Measurements from ENCODE around the gene CHST5.
A peak's percentile ranks its signal among the peaks of the same experiment; 100 is the strongest.
"Not testable (repeated sequence)": the region's sequence is repeated elsewhere in the genome, so short reads cannot be mapped to it uniquely, and the experiment has no call there.

CHST5 gene

DNA sequence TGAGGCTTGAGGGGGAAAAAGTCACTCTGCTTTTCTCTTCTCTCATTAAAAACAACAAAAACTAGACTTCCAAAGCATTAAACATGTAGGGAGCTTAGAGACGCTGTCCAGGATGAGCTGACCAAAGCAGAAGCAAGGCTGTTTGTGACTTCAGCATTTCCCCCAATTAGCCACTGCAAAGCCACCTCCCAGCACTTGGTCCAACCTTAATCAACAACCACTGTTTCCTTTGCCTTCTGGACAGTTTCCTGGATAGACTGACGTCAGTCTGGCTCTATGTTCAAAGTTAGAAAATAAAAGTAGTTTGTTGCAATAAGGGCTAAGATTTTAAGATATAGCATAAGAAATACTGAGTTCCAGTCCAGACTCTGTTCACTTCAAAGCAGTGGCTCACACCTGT, 17.0 kb upstream of the CHST5 start:
- DNase-seq, result peak in 2 of 51 donors; percentile 18 to 21

DNA sequence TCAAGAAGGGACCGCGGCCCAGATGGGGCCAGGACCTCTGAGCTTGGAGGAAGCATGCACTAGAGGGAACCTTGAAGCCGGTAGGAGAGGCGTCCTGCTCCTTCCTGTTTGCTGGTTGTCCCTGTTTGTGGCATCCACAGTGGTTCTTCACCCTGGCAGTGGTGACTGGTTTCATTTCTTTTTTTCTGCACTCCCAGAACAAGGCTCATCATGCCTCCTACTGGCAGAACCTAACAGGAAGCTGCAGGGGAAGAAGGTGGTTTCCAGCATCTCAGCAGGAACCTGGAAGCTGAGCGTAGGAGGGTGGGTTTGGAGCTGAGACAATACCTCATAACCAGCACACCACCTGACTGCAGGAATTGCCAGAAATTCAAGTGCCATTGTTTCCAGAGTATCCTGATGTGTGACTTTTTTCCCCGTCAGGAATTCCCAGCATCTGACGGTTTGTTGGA, 14.3 kb upstream of the CHST5 start:
- peak in 32 of 51 donors; percentile 8 to 63 (median 38) for DNase-seq

DNA sequence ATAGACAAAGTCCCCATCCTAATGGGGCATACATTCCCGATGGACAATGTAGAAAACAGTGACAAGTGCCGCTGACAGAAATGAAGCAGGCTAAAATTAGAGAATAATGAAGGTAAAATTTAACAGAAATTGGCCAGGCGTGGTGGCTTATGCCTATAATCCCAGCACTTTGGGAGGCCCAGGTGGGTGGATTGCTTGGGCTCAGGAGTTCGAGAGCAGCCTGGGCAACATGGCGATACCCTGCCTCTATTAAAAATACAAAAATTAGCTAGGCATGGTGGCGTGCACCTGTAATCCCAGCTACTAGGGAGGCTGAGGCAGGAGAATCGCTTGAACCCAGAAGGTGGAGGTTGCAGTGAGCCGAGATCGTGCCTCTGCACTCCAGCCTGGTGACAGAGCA, 12.5 kb upstream of the CHST5 start:
- not testable (repeated sequence) for DNase-seq

DNA sequence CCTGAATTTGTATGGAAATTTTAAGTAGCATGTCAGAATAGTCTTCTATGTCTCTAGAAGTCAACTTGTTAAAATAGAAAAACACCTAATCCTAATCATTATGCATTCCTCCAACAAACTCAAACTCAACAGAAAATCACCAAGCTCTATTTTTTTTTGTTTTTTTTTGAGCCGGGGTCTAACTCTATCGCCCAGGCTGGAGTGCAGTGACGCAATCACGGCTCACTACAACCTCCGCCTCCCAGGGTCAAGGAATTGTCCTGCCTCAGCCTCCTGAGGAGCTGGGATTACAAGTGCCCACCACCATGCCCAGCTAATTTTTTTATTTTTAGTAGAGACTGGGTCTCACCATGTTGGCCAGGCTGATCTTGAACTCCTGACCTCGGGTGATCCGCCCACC, 10.4 kb upstream of the CHST5 start:
- DNase-seq, result no peak

DNA sequence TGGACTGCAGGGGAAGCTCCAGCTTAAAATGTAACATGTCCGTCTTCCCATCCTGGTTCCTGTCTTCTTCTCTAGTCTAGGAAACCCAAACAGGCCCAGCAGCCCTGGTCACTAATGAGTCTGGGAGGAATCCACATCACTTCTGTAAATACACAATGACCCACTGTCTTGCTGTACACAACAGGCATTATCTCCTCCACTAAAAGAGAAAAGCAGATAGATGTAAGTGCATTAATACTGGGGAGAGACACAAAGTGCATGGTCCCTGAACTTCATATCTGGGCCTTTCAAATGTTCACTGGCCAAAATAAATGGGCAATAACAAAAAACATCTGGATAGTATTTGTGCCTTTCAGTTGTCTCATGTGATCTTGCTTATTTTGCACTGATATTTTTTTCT, 10.0 kb upstream of the CHST5 start:
- not testable (repeated sequence) for DNase-seq

DNA sequence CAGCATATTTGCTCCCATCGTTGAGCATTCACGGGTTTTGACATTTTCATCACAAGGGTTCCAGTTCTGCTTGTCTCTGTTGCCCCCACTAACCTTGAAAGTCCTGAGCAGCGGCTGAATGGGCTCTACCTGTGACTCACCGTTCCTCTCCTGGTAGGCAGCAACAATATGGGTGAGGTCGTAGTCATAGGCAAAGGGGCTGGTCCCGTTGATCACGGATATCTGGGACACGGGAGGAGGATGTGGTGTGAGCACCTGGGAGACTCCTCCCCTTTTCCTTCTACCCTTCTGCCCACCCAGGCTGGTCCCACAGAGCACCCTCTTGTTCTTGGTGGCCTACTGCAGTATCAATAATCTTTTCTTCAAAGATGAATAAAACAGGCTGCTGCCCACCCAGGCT, 6.6 kb upstream of the CHST5 start:
- not testable (repeated sequence) for DNase-seq

DNA sequence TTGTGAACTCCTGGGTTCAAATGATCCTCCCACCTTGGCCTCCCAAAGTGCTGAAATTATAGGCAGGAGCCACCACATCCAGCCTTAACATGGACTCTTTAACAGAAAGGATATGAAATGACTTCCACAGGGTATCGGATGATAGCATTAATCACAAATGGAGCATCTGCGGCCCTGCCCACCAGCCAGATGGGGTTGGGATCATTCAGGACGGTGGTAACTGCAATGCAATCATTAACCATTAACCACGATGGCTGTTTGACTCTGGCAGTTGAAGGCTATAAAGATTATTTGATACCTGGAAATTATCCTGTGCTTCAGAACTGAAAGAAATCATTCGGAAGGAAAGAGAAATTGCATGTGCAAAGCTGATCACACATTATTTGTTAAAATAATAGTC, 5.3 kb upstream of the CHST5 start:
- DNase-seq, result no peak

DNA sequence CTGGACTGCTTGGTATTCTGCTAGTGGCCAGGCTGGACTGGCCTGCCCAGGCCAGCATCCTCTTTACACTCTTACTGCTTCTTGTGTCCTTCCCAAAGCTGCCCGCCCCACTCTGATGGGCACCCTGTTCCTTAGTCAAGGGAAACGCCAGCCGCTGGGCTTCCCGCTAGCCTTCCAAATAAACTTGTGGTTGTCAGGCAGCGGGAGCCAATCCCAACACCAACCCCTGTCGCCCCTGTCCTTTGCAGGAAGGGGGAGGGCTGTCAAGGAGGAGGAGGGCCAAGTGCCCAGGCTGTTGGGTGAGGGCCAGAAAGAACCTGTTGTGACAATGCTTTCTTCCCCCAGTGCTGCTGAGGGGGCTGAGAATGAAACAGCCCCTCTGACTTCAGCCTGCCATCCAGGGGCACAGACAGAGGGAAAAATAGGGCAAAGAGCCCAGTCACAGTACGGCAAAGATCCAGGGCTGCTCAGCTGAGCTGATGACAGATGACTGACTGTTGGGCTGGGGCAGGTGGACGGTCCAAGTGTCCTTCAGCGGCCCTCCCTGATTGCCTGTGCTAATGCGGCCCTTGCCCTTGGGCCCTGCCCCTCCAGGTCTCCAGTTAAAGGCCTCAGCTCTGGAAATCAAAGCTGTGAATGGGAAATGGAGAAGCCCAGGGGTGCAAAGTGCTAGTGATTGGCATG, 3.1 kb upstream of the CHST5 start:
- peak in 25 of 51 donors; percentile 2 to 57 (median 25) for DNase-seq

DNA sequence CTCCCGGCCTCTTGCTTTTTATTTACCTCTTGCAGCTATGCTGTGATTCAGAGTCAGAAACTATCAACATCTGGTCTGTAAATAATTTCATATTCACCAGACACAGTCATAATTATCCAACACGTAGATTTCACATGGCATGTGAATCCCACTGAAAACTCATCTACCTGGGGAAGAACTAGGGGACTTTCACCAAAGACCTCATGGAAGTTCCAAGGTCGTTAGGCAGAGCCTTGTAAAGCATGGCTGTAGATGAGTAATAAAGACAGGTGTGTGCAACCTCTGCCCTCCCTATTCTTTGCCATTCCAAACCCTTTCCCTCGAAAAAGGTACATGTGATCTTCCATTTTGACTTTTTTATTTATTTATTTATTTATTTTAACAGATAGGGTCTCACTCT, 1.9 kb upstream of the CHST5 start:
- DNase-seq, result no peak

DNA sequence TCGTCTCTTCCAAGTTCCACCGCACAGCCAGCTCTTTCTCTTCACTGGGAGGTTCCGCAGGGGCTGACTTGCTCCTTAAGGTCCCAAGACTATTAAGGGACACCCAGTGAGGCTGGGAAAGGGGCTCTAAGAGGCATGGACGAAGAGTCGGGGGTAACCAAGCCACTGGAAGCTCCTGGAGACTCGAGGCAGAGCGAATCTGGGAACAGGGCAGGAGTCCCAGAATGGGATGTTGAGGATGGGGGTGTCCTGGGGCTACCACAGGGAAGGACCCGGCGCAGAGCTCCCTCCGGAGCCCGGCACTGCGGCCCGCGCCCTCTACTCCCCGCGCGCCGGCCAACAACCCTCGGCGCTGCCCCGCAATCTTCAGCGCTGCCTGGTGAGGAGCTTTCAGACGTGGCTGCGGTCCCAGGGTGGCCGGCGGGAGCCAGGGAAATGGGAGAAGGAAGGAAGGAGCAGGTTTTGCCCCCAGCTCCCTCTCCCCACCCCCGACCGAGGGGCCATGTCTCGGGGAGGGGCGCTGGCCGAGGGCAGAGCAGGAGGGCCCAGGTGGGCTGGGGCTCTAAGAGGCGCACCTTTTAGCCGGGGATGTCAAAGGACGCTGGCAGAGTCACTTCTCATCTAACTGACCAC, 581 bp downstream of the CHST5 start:
- no peak for DNase-seq

DNA sequence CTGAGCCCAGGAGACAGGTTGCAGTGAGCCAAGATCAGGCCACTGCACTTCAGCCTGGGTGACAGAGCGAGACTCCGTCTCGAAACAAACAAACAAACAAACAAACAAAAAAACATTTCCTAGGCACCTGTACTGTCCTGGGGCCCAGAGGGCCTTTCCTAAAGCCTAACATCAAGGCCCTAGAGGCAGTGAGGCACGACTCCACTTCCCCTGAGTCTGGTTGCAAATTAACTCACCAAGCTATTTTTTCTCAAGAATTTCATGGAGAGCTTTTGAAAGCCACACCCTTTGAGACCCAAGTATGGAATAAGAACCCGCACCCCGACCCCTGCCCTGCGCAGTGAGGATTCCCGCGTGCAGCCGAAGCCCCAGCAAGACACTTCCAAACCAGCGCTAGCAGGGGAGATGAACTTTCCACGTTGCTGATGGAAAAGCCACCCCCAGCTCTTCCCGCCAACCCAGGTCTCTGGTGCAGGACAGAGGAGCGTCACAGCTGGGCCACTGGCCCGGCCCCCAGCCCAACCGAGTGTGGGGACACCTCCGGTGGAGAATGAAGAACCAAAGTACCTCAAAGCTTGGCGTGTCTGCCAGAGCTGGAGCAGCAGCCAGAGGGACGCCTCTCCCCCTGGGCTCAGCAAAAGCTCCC, 1.2 kb downstream of the CHST5 start:
- DNase-seq, result no peak

DNA sequence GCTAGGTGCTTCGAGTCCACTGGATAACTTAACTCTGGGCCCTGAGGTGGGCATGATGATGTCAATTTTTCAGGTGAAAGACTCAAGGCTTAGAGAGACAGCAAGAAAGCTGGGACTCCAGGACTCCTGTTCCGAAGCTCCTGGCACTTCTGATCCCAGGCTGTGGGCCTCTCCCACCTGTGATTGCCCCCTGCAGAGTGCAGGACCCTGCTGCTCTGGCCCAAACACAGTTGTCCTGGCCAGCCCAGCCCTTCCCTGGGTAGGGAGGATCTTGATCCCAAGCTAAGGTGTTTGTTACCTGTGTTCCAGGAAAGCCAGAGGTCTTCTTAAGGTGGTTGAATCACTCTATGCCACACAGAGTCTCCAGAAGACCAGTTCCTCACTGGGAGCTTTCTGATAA, 3.1 kb downstream of the CHST5 start:
- no peak for DNase-seq

DNA sequence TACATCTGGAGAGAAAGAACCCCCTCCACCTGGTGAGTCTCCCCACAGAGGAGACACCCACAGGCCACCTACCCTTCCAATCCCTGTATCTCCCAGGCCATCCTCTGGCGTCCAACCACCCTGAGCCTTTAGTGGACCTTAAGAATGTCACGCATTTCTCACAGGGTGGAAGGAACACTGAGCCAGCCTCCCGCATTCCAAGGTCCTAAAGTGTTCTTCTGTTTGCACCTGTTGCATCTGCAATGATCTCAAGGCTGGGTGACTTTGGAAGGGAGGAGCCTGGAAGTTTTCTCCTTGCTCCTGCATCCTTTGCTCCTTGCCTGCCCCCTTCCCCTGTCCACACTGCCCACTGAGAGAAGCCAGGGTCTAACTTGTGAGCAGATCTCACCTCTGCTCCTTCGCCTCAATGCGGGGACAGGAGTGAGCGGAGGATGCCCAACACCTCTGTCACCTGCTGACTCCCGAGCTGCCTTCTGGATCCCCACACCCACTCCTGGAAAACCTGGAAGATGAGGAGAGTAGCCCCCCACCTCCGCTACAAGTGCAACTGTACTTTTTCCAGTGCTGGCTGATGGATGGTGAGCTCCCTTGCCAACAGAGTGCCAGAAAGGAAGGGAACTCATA, 3.7 kb downstream of the CHST5 start:
- DNase-seq, result no peak

DNA sequence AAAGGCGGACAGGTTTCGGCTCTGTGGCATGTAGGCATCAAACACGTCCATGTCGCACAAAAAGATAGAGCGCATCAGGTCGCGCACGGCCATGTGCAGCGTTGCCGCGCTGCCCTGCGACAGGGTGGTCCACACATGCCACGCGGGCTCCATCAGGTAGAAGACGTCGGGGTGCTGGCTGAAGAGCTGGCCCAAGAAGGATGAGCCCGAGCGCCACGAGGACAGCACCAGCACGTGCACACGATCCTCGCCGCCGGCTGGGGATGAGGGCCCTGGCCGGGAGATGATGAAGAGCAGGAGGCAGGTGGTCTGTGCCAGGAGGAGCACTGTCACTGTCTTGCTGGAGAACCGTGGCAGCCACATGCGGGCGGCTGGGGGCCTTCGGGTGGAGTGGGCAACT, 5.9 kb downstream of the CHST5 start:
- no peak for DNase-seq

DNA sequence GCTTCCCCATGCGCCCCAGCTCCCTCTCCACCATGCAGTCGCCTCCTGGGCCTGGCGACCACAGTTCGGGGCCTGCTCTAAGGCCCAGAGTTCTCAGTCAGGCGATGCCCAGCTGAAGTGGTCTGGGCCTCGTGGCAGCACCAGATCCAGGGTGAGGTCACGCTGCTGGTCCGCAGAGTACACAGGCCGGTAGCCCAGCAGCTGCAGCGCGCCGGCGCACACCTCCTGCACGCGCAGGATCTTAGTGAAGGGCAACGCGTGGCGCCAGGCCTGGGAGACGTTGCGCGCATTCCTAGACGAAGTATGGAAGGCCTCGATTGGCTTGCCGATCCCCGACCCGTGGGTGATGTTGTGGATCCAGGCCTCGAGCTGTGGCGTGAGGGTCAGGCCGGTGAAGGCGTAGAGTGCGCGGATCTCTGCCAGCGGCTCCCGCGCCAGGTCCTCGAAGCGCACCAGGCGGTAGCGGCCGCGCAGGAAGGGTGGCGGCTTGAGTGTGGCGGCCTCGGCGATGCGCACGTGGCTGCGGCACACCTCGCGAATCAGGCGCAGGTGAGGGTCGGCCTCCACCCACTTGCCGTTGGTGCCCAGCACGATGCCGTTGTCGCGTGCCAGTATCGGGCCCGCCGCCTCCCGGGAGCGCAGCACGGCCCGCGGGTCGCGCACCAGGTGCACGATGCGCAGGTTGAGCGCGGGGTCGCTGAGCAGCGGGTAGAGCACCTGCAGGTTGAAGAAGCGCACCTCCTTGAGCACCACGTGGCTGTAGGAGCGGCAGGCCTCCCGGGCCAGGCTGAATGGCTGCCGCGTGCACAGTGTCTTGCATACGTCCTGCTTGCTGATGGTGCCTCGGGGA, 6.6 kb downstream of the CHST5 start:
- DNase-seq, result no peak

DNA sequence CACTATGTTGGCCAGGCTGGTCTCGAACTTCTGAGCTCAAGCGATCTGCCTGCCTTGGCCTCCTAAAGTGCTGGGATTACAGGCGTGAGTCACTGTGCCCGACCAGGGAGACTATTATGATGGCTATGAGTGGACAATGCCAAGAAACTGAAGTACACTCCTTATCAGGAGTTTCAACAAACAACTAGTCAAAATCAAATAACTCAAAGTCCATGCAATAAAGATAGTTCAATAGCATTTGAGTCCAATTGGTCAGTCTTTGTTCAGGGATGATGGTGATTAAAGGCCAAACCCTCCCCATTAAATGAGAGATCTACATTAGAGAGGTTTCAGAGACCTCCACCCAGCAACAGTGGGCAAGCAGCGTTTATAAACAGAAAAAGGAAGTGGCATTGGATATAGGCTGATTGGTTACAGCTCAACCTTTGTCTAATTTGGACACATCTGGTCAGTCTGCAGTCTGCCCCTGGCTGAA, 8.0 kb downstream of the CHST5 start:
- no peak for DNase-seq

DNA sequence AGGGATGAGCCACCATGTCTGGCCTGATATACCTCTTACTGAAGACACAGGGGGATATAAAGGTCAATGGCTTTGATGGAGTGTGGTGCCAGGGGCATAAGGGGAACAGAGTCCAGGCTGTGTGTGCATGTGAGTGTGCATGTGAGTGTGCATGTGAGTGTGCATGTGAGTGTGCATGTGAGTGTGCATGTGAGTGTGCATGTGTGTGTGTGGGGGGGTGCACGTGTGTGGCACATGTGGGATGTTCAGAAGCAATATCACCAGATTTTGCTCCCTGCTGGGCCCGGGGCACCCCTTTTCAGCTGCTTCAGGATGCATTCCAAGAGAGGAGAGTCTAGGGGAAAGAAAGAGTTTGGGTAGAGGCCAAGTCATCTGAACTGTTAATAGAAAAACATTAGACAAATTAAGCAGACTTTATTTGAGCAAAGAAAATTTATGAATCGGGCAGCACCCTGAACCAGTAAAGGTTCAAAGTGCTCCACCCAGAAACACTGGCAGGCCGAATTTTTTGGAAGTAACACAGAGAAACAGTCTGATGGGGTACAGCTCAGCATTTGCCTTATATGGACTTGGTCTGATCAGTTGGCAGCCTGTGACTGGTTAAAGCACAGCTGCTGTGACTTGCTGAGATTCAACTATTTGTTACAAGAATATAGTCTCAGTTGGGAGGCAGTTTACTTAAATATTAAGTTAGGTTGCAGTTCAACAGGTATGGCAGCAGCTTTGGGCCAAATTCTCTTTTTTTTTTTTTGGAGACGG, 9.7 kb downstream of the CHST5 start:
- no peak for DNase-seq

DNA sequence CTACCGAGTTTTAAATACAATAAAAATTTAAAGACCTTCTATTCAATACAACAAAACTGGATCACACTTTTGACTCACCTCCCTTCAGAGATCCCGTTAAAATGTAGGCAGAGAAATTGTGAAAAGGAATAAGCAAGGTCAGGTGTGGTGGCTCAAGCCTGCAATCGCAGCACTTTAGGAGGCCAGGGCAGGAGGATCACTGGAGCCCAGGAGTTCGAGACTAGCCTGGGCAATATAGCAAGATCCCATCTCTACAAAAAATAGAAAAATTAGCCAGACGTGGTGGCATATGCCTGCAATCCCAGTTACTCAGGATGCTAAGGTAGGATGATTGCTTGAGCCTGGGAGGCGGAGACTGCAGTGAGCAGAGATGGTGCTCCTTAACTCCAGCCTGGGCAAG, 16.7 kb downstream of the CHST5 start:
- DNase-seq, result no peak

DNA sequence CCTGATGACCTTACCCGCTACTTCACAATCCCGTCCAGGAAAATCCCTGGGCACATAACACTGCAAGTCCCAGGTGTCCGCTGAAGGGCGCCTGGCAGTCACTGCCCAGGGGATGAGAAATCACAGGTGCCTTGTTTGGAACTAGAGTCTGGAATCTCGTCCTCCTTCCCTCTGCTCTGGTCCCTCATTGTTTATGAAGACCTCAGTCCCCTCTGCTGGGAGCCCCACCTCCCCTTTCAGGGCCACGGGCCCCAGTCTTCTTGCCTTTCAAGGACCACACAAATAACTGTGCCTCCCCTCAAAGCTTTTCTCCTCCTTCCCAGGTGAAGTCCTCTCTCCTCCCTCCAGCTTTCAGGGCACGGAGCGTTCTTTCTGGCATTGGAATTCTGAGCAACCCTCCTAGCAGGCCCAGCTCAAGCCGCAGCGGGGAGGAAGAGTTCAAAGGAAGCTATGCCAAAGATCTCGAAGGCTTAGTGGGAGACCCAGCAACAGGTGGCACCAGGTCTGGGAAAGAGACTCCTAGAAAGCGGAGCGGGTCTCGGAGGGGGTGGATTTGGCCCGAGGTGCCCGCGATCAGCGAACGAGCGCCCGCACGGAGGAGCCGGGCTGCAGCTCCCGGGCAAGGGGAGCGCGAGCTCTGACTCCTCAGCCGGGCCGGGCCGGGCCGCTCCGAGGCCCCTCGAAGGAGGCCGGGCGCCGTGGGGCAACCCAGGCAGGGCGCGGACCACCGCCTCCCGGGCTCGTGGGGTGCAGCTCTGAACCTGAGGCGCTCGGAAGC, 19.5 kb downstream of the CHST5 start:
- peak in 18 of 51 donors; percentile 11 to 70 (median 48) for DNase-seq

DNA sequence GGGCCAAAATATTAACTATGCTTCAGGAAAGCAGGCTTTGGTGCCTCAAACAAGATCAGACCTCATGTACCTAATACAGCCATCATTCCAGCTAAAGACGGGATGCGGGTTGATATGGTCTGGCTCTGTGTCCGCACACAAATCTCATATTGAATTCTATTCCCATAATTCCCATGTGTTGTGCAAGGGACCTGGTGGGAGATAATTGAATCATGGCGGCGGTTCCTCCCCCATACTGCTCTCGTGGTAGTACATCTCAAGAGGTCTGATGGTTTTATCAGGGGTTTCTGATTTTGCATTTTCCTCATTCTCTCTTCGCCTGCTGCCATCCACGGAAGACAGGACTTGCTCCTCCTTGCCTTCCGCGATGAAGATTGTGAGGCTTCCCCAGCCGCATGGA, 21.6 kb downstream of the CHST5 start:
- no peak for DNase-seq

Data from hypothalamus (tissue), 51 donors.